Endothelial cell of umbilical vein (primary cell): ENCODE results near the gene ADARB1. TPM values are rescaled to one million over a fixed set of nuclear protein-coding genes. Genes with fewer than 3 reads are reported as not detected.

ENCODE experiments used
- BruUV-seq: library from RNA; stranded (reverse); fragments of 400-500 nt; replicated peaks from 2 replicates; lab custom pipeline; 2021; lab: Mats Ljungman, UMichigan
- CTCF ChIA-PET: fragments of 300-600, 350-600 bp; sonication (Branson Sonifier 250); formaldehyde crosslinking; loops from one replicate; lab custom pipeline; 2021; ENCODE audit warnings: antibody characterized with exemption, inconsistent platforms; lab: Charles Lee
- POLR2A ChIA-PET: fragments of 300-600, 350-600 bp; sonication (Branson Sonifier 250); formaldehyde crosslinking; loops from one replicate; lab custom pipeline; 2021; ENCODE audit warnings: antibody characterized with exemption, inconsistent platforms; lab: Charles Lee
- DNase-seq: peaks from one replicate; pipeline ENCODE4 v3.0.0-alpha.2; 2011; ENCODE audit warnings: low read depth, low spot score
- FAIRE-seq: peaks from 2 replicates; lab custom pipeline; 2011; peaks lifted over from hg19 to GRCh38; lab: Jason Lieb, UNC
- H2AFZ ChIP-seq: 2 replicates; pipeline ENCODE4 v1.6.0; 2012; ENCODE audit warnings: low read depth, low read length, control low read depth, inconsistent platforms
- H3K27ac ChIP-seq: 2 replicates; pipeline ENCODE4 v1.5.1; 2011; ENCODE audit warnings: low read depth, mild to moderate bottlenecking, control low read depth, low read length, moderate library complexity; ENCODE audit not compliant: insufficient read depth
- H3K27me3 ChIP-seq, 2 experiments: 2 replicates each; pipeline versions ENCODE4 v1.6.0 to v1.6.1; 2011; ENCODE audit warnings: low read length in 2 of 2, mixed read lengths in 1 of 2; ENCODE audit not compliant: control insufficient read depth in 2 of 2, insufficient read depth in 2 of 2
- H3K36me3 ChIP-seq, 2 experiments: 2 replicates in 1 of 2; 3 replicates in 1 of 2; pipeline ENCODE4 v1.5.1; 2011; ENCODE audit warnings: low read length in 2 of 2, mild to moderate bottlenecking in 1 of 2, moderate library complexity in 1 of 2; ENCODE audit not compliant: control insufficient read depth in 2 of 2, insufficient read depth in 2 of 2; ENCODE audit errors: extremely low read depth in 1 of 2
- H3K4me1 ChIP-seq: 3 replicates; pipeline ENCODE4 v1.5.1; 2011; ENCODE audit warnings: mild to moderate bottlenecking, low read length; ENCODE audit not compliant: control insufficient read depth, insufficient read depth; ENCODE audit errors: extremely low read depth
- H3K4me2 ChIP-seq: 2 replicates; pipeline ENCODE4 v1.6.1; 2011; ENCODE audit warnings: low read length, control low read depth, mixed read lengths; ENCODE audit not compliant: insufficient read depth
- H3K4me3 ChIP-seq, 3 experiments: fragments of 200-600 bp in 1 of 3; sonication (generic), shearing (Covaris generic) in 1 of 3; replicated peaks in 1 of 3; 2 replicates each; pipeline ENCODE4 v1.5.1; 2011 to 2016; ENCODE audit warnings: control low read depth in 3 of 3, low read length in 3 of 3, mild to moderate bottlenecking in 2 of 3, inconsistent platforms in 1 of 3, low read depth in 1 of 3, moderate library complexity in 1 of 3; ENCODE audit not compliant: insufficient read depth in 1 of 3
- H3K79me2 ChIP-seq: 2 replicates; pipeline ENCODE4 v1.6.0; 2012; ENCODE audit warnings: low read length, inconsistent platforms; ENCODE audit not compliant: control insufficient read depth, insufficient read depth
- H3K9ac ChIP-seq: replicated peaks from 2 replicates; pipeline ENCODE3; 2011; ENCODE audit warnings: low read length, control low read depth; ENCODE audit not compliant: insufficient read depth; ENCODE audit errors: extremely low read depth
- H3K9me1 ChIP-seq: replicated peaks from 3 replicates; pipeline ENCODE4 v1.6.0; 2011; ENCODE audit warnings: mild to moderate bottlenecking, low read length; ENCODE audit not compliant: control insufficient read depth, insufficient read depth; ENCODE audit errors: extremely low read depth
- H3K9me3 ChIP-seq: replicated peaks from 2 replicates; pipeline ENCODE4 v1.5.1; 2012; ENCODE audit warnings: low read length, inconsistent platforms; ENCODE audit not compliant: control insufficient read depth, insufficient read depth
- H4K20me1 ChIP-seq: replicated peaks from 2 replicates; pipeline ENCODE3; 2011; ENCODE audit warnings: mild to moderate bottlenecking, low read length; ENCODE audit not compliant: control insufficient read depth, insufficient read depth; ENCODE audit errors: extremely low read depth
- EZH2 ChIP-seq: IDR thresholded peaks from 2 replicates; pipeline ENCODE4 v1.6.1; 2012; ENCODE audit warnings: borderline replicate concordance, low read depth, mild to moderate bottlenecking, moderate library complexity, low read length, inconsistent platforms; ENCODE audit not compliant: severe bottlenecking
- FOS ChIP-seq: IDR thresholded peaks from 2 replicates; pipeline ENCODE4 v1.6.1; 2011; ENCODE audit warnings: mild to moderate bottlenecking, low read length, moderate library complexity, borderline replicate concordance; ENCODE audit not compliant: insufficient read depth
- GATA2 ChIP-seq: IDR thresholded peaks from 2 replicates; pipeline ENCODE4 v1.7.0; 2011; ENCODE audit warnings: low read depth, mild to moderate bottlenecking, moderate library complexity, mixed read lengths, low read length; ENCODE audit not compliant: insufficient read length, insufficient read depth
- JUN ChIP-seq: IDR thresholded peaks from 2 replicates; pipeline ENCODE4 v1.6.1; 2011; ENCODE audit warnings: borderline replicate concordance, low read depth; ENCODE audit not compliant: insufficient read length, insufficient read depth
- MYC ChIP-seq: IDR thresholded peaks from one replicate; pipeline ENCODE4 v1.6.1; 2011; ENCODE audit warnings: mild to moderate bottlenecking, low read depth, low read length
- POLR2A ChIP-seq: IDR thresholded peaks from 2 replicates; pipeline ENCODE4 v1.6.1; 2012; ENCODE audit warnings: low read depth, mild to moderate bottlenecking, control low read depth, low read length
- POLR2AphosphoS5 ChIP-seq: IDR thresholded peaks from 2 replicates; pipeline ENCODE4 v1.6.1; 2012; ENCODE audit warnings: low read depth, mild to moderate bottlenecking, control low read depth, low read length, moderate library complexity; ENCODE audit not compliant: insufficient read depth
- dilution Hi-C: fragments of 300-500 bp; cut with MboI; formaldehyde crosslinking; loops from one replicate; pipeline ENCODE4 v1.15.0; 2019; ENCODE audit warnings: low sequenced_read_pairs; ENCODE audit not compliant: extremely low pct_ligation_motif_present
- intact Hi-C: fragments of 100-400 bp; cut with micrococcal nuclease; formaldehyde crosslinking; loops from one replicate; pipeline ENCODE4 v1.10.0; 2022
- polyA plus RNA-seq, 4 experiments: library from polyadenylated mRNA; depleted of rRNA in 3 of 4; stranded (reverse) in 3 of 4; unstranded in 1 of 4; fragments of >200 nt; gene quantifications; 2 replicates each; pipeline versions ENCODE4 v1.2.1 to v1.2.3, GENCODE V29; 2011 to 2012; ENCODE audit warnings: missing spikeins in 1 of 4
- total RNA-seq: library from RNA; stranded (reverse); gene quantifications from 2 replicates; pipeline ENCODE4 v1.2.3, GENCODE V29; 2021
- TF ChIP-seq, protein P1 (sequence below), 2 donors: IDR thresholded peaks; 1 replicate in 1 of 2; 2 replicates in 1 of 2; pipeline ENCODE4 v1.5.1; 2011; ENCODE audit warnings: low read length in 2 of 2, mild to moderate bottlenecking in 2 of 2, moderate library complexity in 2 of 2, control low read depth in 1 of 2, inconsistent platforms in 1 of 2, low read depth in 1 of 2; ENCODE audit not compliant: insufficient read depth in 1 of 2; ENCODE audit errors: extremely low read depth in 1 of 2
- TF ChIP-seq, protein P2 (sequence below): IDR thresholded peaks from 2 replicates; pipeline ENCODE4 v1.6.1; 2011; ENCODE audit not compliant: insufficient read depth, insufficient read length

Gene ADARB1
- total and polyA plus RNA-seq, 2 donors (not counting 3 experiments of a cell fraction or from before 2014, with no cell fraction given): 32.5 to 54.3 TPM

DNA sequence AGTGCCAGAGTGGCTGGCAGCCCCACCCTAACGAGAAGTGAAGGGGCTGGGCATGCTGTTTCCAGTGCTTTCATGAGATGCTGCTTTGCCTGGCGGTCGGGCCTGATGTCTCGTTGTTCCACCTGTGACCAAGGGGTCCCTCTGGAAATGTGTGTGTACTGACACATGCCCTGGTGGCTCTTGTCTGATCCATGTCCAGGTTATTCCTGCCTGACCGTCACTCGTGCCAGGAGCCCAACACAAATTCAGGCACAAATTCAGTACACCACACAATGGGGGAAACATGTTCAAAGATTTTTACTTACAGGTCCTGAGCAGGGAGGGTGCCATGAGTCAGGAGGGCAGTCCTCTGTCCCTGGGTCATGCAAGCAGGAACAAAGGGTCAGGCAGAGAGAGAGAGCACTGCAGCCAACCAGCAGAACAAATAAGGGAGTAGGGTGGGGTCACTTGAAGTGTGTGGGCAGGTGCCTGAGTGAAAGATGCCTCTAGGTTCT is 76.3 kb downstream of the ADARB1 start:
- Histone ChIP-seq H3K9me1 (no peaks in the 10 kb centered on the region), H3K4me1 (no peaks in the 10 kb centered on the region), H3K9me3 (no peaks in the 10 kb centered on the region), H3K79me2 (no peaks in the 10 kb centered on the region), H3K4me3 (no peak overlapping the region), H3K9ac (no peak overlapping the region), H2AFZ (no peak overlapping the region), H3K4me2 (no peak overlapping the region), H3K27me3 (no peaks in the 10 kb centered on the region), H4K20me1 (no peaks in the 10 kb centered on the region), H3K36me3 (peaks cover 0 to 8% of the 10 kb centered on the region in 2 experiments), H3K27ac (no peak overlapping the region)
- dilution Hi-C loops (no loop called here), intact Hi-C loops (no loop called here)
- DNase-seq (no peak), FAIRE-seq (no peak)
- ChIA-PET CTCF (interaction anchor here (2.6 kb wide), 1 partner anchor 10 kb away, joined by 8 read pairs; no protein-coding TSS in a partner anchor), POLR2A (interaction anchor here (0.5 kb wide), 1 partner anchor 80 kb away, joined by 3 read pairs; no protein-coding TSS in a partner anchor)
- BruUV-seq: no TSS peak
- TF ChIP-seq, protein P1, sequence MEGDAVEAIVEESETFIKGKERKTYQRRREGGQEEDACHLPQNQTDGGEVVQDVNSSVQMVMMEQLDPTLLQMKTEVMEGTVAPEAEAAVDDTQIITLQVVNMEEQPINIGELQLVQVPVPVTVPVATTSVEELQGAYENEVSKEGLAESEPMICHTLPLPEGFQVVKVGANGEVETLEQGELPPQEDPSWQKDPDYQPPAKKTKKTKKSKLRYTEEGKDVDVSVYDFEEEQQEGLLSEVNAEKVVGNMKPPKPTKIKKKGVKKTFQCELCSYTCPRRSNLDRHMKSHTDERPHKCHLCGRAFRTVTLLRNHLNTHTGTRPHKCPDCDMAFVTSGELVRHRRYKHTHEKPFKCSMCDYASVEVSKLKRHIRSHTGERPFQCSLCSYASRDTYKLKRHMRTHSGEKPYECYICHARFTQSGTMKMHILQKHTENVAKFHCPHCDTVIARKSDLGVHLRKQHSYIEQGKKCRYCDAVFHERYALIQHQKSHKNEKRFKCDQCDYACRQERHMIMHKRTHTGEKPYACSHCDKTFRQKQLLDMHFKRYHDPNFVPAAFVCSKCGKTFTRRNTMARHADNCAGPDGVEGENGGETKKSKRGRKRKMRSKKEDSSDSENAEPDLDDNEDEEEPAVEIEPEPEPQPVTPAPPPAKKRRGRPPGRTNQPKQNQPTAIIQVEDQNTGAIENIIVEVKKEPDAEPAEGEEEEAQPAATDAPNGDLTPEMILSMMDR (IDR thresholded peaks at IDR 0.05; ENCODE audit: extremely low read depth in 1 of 2, insufficient read depth in 1 of 2, low read depth in 1 of 2, low read length in 2 of 2): no peak
- TF ChIP-seq JUN: no peak
- no peak for TF ChIP-seq GATA2
- no peak for TF ChIP-seq POLR2AphosphoS5
- no peak for TF ChIP-seq FOS
- TF ChIP-seq EZH2: no peak
- TF ChIP-seq, protein P2, sequence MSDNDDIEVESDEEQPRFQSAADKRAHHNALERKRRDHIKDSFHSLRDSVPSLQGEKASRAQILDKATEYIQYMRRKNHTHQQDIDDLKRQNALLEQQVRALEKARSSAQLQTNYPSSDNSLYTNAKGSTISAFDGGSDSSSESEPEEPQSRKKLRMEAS: no peak
- TF ChIP-seq MYC: no peak
- TF ChIP-seq POLR2A: no peak
